GM12801 (cell line): ENCODE data around the gene EIF4H.

Source experiments
- CTCF ChIP-seq: IDR thresholded peaks from one replicate; pipeline ENCODE4 v1.5.1; 2011; ENCODE audit warnings: control low read depth; ENCODE audit not compliant: insufficient read length; ENCODE audit errors: extremely low read depth

EIF4H gene

GRCh38 chr7:74220229-74220628 lies 46.1 kb downstream of the EIF4H start:
- TF ChIP-seq CTCF: no peak

GRCh38 chr7:74221713-74222112 lies 47.6 kb downstream of the EIF4H start:
- TF ChIP-seq CTCF: no peak

- no peak for TF ChIP-seq CTCF
Measured at GRCh38 chr7:74222851-74223710, 48.9 kb downstream of the EIF4H start.

- no peak for TF ChIP-seq CTCF
Measured at GRCh38 chr7:74223711-74224510, 49.8 kb downstream of the EIF4H start.

GRCh38 chr7:74224511-74224832 lies 50.3 kb downstream of the EIF4H start:
- TF ChIP-seq CTCF: no peak

GRCh38 chr7:74225400-74225799 lies 51.2 kb downstream of the EIF4H start:
- no peak for TF ChIP-seq CTCF

GRCh38 chr7:74226633-74227032 lies 52.5 kb downstream of the EIF4H start:
- no peak for TF ChIP-seq CTCF
